Measurements from ENCODE around the gene BORCS6.

- TF ChIP-seq GATA3 (IDR thresholded peaks at IDR 0.05; ENCODE audit: low read depth, low read length), result no peak
- no peak for TF ChIP-seq GATA2 (IDR thresholded peaks at IDR 0.05; ENCODE audit: low read depth, low read length)
These were observed 1.6 kb downstream of the BORCS6 start for GRCh38 chr17:8188263-8188839.

All from SH-SY5Y (cell line).